HG02678 (cell line): ENCODE data around the gene STARD13.

ENCODE experiments used
- ATAC-seq: cut with Tn5 transposase; IDR thresholded peaks from one replicate; pipeline ENCODE4 v1.9.1; 2021; ENCODE audit warnings: mild to moderate bottlenecking, moderate library complexity; ENCODE audit not compliant: unreplicated experiment

Gene STARD13

GRCh38 chr13:33204130-33204927, 81.2 kb downstream of the STARD13 start:
- ATAC-seq: peak; percentile 26

DNA sequence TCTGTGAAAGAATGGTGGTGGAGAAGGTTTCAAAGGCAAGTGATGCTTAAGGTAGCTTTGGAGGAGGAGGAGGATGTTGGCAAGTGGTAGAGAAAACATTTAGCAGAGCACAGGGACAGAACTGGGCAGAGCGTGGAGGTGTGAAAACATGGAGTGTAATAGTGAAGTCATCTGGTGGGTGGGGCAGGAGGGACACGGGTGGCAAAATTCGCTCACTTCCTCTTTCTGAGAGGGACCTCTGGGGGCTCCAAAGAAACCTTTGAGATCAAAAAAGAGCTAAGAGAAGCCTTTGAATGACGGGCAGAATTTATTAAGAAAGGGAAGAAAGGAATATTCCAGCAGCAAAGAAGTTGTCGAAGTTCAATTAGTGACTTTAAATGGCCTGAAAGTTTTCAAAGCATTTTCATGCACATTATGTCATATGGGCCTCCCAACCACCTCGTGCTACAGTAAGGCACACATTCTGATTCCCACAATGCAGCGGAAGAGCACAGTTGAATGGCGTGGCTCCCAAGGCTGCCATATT, 82.8 kb downstream of the STARD13 start:
- ATAC-seq: no peak

- ATAC-seq: no peak
Observed at GRCh38 chr13:33201659-33202058, 83.9 kb downstream of the STARD13 start.

- ATAC-seq: no peak
Observed at GRCh38 chr13:33199289-33199850, 86.2 kb downstream of the STARD13 start.

GRCh38 chr13:33197541-33197971, 88.0 kb downstream of the STARD13 start:
- ATAC-seq: no peak

DNA sequence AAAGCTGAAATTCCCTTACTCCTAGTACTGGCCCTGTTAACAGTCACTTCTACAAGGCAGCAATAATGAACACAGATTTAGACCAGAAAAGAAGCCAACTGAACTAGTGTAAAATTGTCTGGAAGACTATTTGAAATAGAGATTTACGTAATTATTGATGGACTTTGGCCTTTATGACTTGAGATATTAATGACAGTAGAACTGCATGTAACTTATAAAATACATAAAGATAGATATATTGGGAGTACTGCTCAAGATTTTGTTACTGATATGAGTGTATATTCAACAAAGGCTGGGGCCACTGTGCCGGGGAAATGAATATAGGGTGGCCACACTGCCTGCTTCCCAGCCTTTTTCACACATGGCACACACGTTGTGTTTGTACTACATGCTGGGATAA, 88.8 kb downstream of the STARD13 start:
- ATAC-seq: no peak

- ATAC-seq: no peak
Observed at GRCh38 chr13:33195693-33196464, 89.7 kb downstream of the STARD13 start.

- ATAC-seq: peak; percentile 87
Observed at GRCh38 chr13:33194820-33195692, 90.5 kb downstream of the STARD13 start.

DNA sequence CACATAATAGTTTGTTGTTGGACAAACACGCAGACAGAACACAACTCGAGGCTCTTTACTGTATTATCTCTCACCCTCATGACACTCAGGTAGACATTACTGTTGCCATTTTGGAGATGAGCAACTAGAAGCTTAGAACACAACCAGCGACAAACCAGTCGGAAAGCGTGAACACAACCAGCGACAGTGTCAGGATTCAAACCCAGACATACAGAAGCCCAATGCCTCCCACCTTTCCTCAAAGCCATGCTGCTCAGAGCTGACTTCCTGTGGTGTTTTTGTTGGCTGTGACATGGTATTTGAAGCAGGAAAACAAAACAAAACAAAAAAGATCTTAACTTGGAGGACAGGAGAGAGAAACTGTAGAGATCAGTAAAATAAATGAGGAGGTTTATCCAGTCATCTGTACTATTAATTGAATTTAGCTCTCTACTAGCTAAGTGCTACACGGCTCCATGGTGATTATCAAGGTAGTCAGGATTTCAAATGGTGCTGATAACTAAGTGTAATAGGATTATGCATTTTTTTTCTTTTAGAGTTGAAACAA, 92.1 kb downstream of the STARD13 start:
- no peak for ATAC-seq

DNA sequence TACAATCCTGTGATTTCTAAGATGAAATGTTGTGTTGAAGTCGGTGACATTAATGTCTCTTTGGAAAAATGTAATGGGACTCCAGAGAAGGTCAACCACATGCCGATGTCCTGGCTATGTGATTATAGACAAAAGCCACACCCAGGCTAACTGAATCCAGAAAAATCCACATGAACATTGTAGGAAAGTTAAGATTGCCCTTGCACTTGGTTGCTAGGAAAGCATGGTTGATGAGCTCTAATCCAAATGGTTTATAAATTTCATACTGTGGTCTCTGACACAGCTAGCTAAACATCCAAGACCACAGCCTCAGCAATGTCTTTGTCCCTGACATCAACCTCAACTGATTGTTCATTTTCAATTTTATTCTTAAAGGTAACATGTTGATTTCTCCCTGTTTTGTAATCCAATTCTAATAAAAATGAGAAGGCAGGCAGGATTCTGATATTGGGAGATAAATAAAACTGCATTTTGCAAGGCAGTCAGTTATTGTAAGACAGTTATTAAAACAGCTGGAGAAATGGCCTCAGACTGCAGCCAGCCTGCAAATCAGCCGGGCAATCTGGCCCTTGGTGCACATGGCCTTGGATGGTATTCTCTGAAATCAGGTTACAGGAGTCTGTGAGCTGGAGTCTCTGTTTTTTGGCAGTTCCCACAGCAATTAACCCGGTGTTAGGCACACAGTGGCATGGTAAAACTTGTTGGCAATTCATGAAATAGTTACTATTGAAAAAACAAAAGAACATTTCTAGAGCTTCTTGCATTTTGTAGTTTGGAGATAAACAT, 93.9 kb downstream of the STARD13 start:
- no peak for ATAC-seq

- ATAC-seq: no peak
Observed at GRCh38 chr13:33189470-33189869, 96.1 kb downstream of the STARD13 start.

- peak; percentile 65 for ATAC-seq
Observed at GRCh38 chr13:33188093-33188882, 97.3 kb downstream of the STARD13 start.

DNA sequence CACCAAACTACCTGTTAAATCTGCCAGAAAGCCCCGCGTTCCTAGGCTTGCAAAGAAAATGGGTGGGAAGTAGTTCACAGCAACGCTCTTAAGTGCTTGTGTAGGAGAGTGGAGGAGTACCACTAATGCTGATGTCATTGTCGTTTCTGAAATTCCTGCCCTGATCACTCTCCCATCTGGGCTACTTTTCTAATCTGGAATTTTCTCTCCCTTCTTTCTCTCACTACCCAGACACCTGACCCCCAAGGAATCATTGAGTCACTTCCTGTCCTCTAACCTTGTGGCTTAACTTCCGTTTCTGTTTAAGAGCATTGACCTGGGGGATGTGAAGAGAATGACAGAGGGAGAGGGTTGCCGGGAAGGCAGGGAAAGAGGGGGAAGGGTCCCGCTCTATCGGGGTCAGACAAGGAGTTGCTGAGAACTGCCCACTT, 98.7 kb downstream of the STARD13 start:
- ATAC-seq: no peak

DNA sequence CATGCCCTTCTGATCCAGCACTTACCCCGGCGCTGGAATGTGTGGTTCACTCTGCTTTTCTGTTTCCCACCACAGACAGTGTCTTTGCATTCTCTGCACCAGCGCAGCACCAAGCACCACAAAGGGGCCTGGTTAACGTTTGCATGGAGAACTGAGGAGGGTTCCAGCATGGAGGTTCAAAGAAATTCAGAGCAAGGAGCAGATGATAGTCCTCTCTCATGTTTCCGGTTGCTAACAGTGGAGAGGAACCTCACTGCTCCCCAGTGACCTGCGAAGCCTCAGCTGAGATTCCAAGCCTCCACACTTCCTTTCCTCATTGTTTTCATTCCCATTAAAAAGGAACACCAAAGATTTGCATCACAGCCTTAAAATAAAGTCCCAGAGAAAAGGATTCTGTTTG, 99.7 kb downstream of the STARD13 start:
- no peak for ATAC-seq

DNA sequence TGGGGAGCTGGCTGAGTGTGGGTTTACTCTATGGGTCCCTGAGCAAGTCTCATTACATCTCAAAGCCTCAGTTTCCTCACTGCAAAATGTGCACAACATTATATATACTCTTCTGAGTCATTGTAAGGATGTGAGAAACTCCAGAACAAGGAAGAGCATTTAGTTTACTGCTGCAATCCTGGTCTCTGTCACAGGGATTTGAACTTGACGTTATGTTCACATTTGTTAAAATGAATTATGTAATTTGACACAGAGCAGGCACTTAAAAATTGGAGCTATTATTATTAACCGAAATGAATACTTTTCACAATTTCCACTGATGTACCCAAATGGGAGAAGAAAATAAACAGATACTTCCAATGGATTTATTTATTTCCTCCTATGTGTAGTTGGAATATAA, 101.0 kb downstream of the STARD13 start:
- ATAC-seq: no peak

DNA sequence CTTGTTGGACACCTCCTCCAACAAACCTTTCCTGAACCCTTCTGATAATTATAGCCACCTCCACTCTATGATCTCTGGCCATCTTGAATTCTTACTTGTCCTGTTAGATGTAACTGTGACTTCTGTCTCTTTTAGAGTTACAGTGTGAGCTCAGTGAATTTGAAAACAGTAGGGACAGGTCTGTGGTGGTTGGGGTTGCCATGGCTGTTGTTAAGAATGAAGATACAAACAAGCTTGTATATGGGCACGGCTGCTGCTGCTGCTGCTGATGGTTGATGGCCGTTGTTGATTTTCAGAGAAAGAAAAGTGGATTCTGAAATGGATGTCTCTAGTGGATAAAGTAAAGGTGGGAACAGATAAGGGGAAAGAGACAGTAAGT, 101.5 kb downstream of the STARD13 start:
- ATAC-seq: no peak

GRCh38 chr13:33183431-33184111, 102.0 kb downstream of the STARD13 start:
- ATAC-seq: no peak

- ATAC-seq: peak; percentile 58
Observed at GRCh38 chr13:33182729-33183128, 102.8 kb downstream of the STARD13 start.
